ENCODE results near the gene SMAD2. TPM values are rescaled to one million over a fixed set of nuclear protein-coding genes. Genes with fewer than 3 reads are reported as not detected.

Gene SMAD2
- polyA plus RNA-seq, 1 experiment, result 52.2 TPM

- no peaks in the 10 kb centered on the region for H3K36me3 ChIP-seq (ENCODE audit: control insufficient read depth, insufficient read depth, low read length)
- H3K27me3 ChIP-seq (ENCODE audit: control insufficient read depth, insufficient read depth, low read length), result no peaks in the 10 kb centered on the region
- no peak overlapping the region for H3K4me3 ChIP-seq (ENCODE audit: low read depth, low read length)
- no peak for TF ChIP-seq CTCF (IDR thresholded peaks at IDR 0.05; ENCODE audit: insufficient read depth, low read depth, low read length)
- POLR2A ChIA-PET, result interaction anchor here (0.7 kb wide), 1 partner anchor 514 kb away, joined by 5 read pairs; no protein-coding TSS in a partner anchor
- CTCF ChIA-PET, result interaction anchor here (0.6 to 1.1 kb wide), 2 partner anchors 14 to 104 kb away, joined by 3 read pairs; no protein-coding TSS in a partner anchor
- DNase-seq (ENCODE audit: low read depth), result no peak
Observed at GRCh38 chr18:47815486-47816270, 114.8 kb downstream of the SMAD2 start.

- CTCF ChIA-PET, result no interaction called here
- no peak for TF ChIP-seq CTCF (IDR thresholded peaks at IDR 0.05; ENCODE audit: insufficient read depth, low read depth, low read length)
Observed at GRCh38 chr18:47809420-47809819, 121.0 kb downstream of the SMAD2 start.

GRCh38 chr18:47802802-47803201 is 127.7 kb downstream of the SMAD2 start:
- Histone ChIP-seq H3K4me3 (ENCODE audit: low read depth, low read length) (no peak overlapping the region), H3K36me3 (ENCODE audit: control insufficient read depth, insufficient read depth, low read length) (no peaks in the 10 kb centered on the region), H3K27me3 (ENCODE audit: control insufficient read depth, insufficient read depth, low read length) (peaks cover 9% of the 10 kb centered on the region)
- CTCF ChIA-PET, result no interaction called here
- TF ChIP-seq CTCF (IDR thresholded peaks at IDR 0.05; ENCODE audit: insufficient read depth, low read depth, low read length), result no peak
- POLR2A ChIA-PET, result no interaction called here
- DNase-seq (ENCODE audit: low read depth), result no peak

More at GRCh38 chr18:47809420-47809819, 121.0 kb downstream of the SMAD2 start:
- H3K36me3 ChIP-seq (ENCODE audit: control insufficient read depth, insufficient read depth, low read length), result no peaks in the 10 kb centered on the region
- DNase-seq (ENCODE audit: low read depth), result no peak
- POLR2A ChIA-PET, result no interaction called here
- no peak overlapping the region for H3K4me3 ChIP-seq (ENCODE audit: low read depth, low read length)
- H3K27me3 ChIP-seq (ENCODE audit: control insufficient read depth, insufficient read depth, low read length), result no peaks in the 10 kb centered on the region

DNA sequence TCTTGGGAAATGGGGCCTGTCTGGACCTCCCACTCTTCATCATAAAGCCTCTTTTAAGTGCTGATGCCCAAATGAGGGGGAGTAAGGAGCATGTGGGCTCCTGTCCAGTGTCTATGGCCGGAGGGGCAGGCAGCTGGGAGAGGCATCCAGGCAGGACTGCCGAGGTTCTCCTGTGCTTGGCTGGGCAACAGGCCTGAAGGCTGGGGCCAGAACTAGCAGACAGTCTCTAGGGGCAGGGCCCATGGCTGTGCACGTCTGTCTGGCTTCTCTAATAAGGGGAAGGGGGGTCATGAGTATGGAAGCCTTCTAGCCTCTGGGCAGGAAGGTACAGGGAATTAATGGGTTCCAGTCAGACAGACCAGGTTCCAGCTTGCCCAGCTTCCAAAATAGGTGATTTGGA is 128.6 kb downstream of the SMAD2 start:
- peaks cover 12% of the 10 kb centered on the region for H3K27me3 ChIP-seq (ENCODE audit: control insufficient read depth, insufficient read depth, low read length)
- no peaks in the 10 kb centered on the region for H3K36me3 ChIP-seq (ENCODE audit: control insufficient read depth, insufficient read depth, low read length)
- TF ChIP-seq CTCF (IDR thresholded peaks at IDR 0.05; ENCODE audit: insufficient read depth, low read depth, low read length), result no peak
- no peak overlapping the region for H3K4me3 ChIP-seq (ENCODE audit: low read depth, low read length)
- ChIA-PET CTCF (interaction anchor here (0.8 kb wide), 1 partner anchor 47 kb away, joined by 3 read pairs; no protein-coding TSS in a partner anchor), POLR2A (no interaction called here)
- no peak for DNase-seq (ENCODE audit: low read depth)

GRCh38 chr18:47800756-47801155 is 129.7 kb downstream of the SMAD2 start:
- H3K4me3 ChIP-seq (ENCODE audit: low read depth, low read length), result no peak overlapping the region
- peaks cover 12% of the 10 kb centered on the region for H3K27me3 ChIP-seq (ENCODE audit: control insufficient read depth, insufficient read depth, low read length)
- no peak for TF ChIP-seq CTCF (IDR thresholded peaks at IDR 0.05; ENCODE audit: insufficient read depth, low read depth, low read length)
- ChIA-PET CTCF (interaction anchor here (1.3 kb wide), 1 partner anchor 52 kb away, joined by 5 read pairs; no protein-coding TSS in a partner anchor), POLR2A (no interaction called here)
- no peaks in the 10 kb centered on the region for H3K36me3 ChIP-seq (ENCODE audit: control insufficient read depth, insufficient read depth, low read length)
- DNase-seq (ENCODE audit: low read depth), result no peak
